Measurements from ENCODE around the gene RAB18. TPM values are rescaled to one million over a fixed set of nuclear protein-coding genes. Genes with fewer than 3 reads are reported as not detected.

RAB18 gene
- total and polyA plus RNA-seq, 7 donors, result 36.2 to 125 (median 87.0) TPM

GRCh38 chr10:27506280-27506679 is 2.2 kb downstream of the RAB18 start:
- 63 to 70% (median 67%) methylated on average over 4 of the region's 4 CpGs for WGBS, 3 donors
- H3K9me3 ChIP-seq, result no peaks in the 10 kb centered on the region
- intact Hi-C loops (cut with DNase I), result loop anchor here (10.0 kb wide), 1 partner anchor 261 kb away; the partner anchor contains the start of gene ACBD5 (in 2 of the 2)
- H3K4me3 ChIP-seq, result peak overlapping the region; percentile 82
- H3K36me3 ChIP-seq (ENCODE audit: insufficient read depth in 1 of 2, low read depth in 1 of 2), result peaks cover 0 to 17% of the 10 kb centered on the region in 2 donors
- ATAC-seq, result no peak
- peaks cover 32% of the 10 kb centered on the region for H3K4me1 ChIP-seq
- no peaks in the 10 kb centered on the region for H3K27me3 ChIP-seq (ENCODE audit: insufficient read depth in 3 of 3, low read length in 2 of 3)
- peak overlapping the region; percentile 2 for H3K27ac ChIP-seq
- DNase-seq, result no peak
- TF ChIP-seq, protein P1, sequence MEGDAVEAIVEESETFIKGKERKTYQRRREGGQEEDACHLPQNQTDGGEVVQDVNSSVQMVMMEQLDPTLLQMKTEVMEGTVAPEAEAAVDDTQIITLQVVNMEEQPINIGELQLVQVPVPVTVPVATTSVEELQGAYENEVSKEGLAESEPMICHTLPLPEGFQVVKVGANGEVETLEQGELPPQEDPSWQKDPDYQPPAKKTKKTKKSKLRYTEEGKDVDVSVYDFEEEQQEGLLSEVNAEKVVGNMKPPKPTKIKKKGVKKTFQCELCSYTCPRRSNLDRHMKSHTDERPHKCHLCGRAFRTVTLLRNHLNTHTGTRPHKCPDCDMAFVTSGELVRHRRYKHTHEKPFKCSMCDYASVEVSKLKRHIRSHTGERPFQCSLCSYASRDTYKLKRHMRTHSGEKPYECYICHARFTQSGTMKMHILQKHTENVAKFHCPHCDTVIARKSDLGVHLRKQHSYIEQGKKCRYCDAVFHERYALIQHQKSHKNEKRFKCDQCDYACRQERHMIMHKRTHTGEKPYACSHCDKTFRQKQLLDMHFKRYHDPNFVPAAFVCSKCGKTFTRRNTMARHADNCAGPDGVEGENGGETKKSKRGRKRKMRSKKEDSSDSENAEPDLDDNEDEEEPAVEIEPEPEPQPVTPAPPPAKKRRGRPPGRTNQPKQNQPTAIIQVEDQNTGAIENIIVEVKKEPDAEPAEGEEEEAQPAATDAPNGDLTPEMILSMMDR (IDR thresholded peaks at IDR 0.05), result no peak

GRCh38 chr10:27512548-27512947 is 8.4 kb downstream of the RAB18 start:
- WGBS, 3 donors, result 66 to 70% (median 67%) methylated on average over 2 of the region's 2 CpGs
- ATAC-seq (no peak), DNase-seq (no peak)
- H3K27ac ChIP-seq, result no peak overlapping the region
- peaks cover 26% of the 10 kb centered on the region for H3K4me1 ChIP-seq
- no peaks in the 10 kb centered on the region for H3K27me3 ChIP-seq (ENCODE audit: insufficient read depth in 3 of 3, low read length in 2 of 3)
- no peak overlapping the region for H3K4me3 ChIP-seq
- intact Hi-C loops (cut with DNase I), result no loop called here
- TF ChIP-seq, protein P1 (IDR thresholded peaks at IDR 0.05), result no peak
- no peaks in the 10 kb centered on the region for H3K9me3 ChIP-seq
- peaks cover 3 to 52% of the 10 kb centered on the region in 2 donors for H3K36me3 ChIP-seq (ENCODE audit: insufficient read depth in 1 of 2, low read depth in 1 of 2)

- Histone ChIP-seq H3K4me1 (peaks cover 21% of the 10 kb centered on the region), H3K9me3 (no peaks in the 10 kb centered on the region), H3K4me3 (no peak overlapping the region), H3K27ac (no peak overlapping the region), H3K27me3 (ENCODE audit: insufficient read depth in 3 of 3, low read length in 2 of 3) (no peaks in the 10 kb centered on the region), H3K36me3 (ENCODE audit: insufficient read depth in 1 of 2, low read depth in 1 of 2) (peaks cover 3 to 52% of the 10 kb centered on the region in 2 donors)
- WGBS, 3 donors, result 64 to 73% (median 68%) methylated on average over 3 of the region's 3 CpGs
- DNase-seq, result no peak
- TF ChIP-seq, protein P1 (IDR thresholded peaks at IDR 0.05), result no peak
- intact Hi-C loops (cut with DNase I), result no loop called here
- ATAC-seq, result no peak
Measured at GRCh38 chr10:27513451-27514191, 9.5 kb downstream of the RAB18 start.

DNA sequence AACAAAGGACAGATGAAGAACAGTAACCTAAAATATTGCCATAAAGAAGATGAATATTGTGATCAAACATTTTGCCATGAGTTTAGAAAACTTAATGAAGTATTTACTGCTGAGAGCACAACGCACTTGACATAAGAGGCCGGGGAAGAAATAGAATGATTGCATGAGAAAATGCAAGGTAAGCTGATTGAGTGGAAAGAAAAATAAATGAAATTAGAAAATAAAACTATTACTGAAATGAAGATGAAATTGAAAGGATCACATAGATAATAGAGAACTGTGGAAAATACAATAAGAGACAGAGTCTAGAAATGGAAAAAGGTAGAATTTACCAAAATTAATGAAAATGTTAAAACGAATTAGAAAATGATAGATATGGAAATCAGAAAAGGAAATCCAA is 10.1 kb downstream of the RAB18 start:
- Histone ChIP-seq H3K27me3 (ENCODE audit: insufficient read depth in 3 of 3, low read length in 2 of 3) (no peaks in the 10 kb centered on the region), H3K9me3 (no peaks in the 10 kb centered on the region), H3K36me3 (ENCODE audit: insufficient read depth in 1 of 2, low read depth in 1 of 2) (peaks cover 3 to 52% of the 10 kb centered on the region in 2 donors), H3K27ac (no peak overlapping the region), H3K4me1 (peaks cover 19% of the 10 kb centered on the region), H3K4me3 (no peak overlapping the region)
- intact Hi-C loops (cut with DNase I), result no loop called here
- DNase-seq (no peak), ATAC-seq (no peak)
- TF ChIP-seq, protein P1 (IDR thresholded peaks at IDR 0.05), result no peak
- WGBS, 3 donors, result 90 to 95% (median 94%) methylated on average over 3 of the region's 3 CpGs

Measured in psoas muscle (tissue), 8 donors.